LNCaP clone FGC (cell line): ENCODE results near the gene USP49.

Source experiments
- DNase-seq: peaks from one replicate; pipeline ENCODE4 v3.0.0-alpha.2; 2011; ENCODE audit warnings: low read depth
- H3K4me3 ChIP-seq: 2 replicates; pipeline ENCODE4 v1.5.1; 2011; ENCODE audit warnings: mild to moderate bottlenecking, low read depth, low read length, control low read depth
- CTCF ChIP-seq: IDR thresholded peaks from 2 replicates; pipeline ENCODE4 v1.5.1; 2012; ENCODE audit warnings: mild to moderate bottlenecking; ENCODE audit not compliant: control insufficient read depth, insufficient read depth; ENCODE audit errors: extremely low read depth

USP49 gene

GRCh38 chr6:41781366-41781730 is 113.8 kb downstream of the USP49 start:
- DNase-seq: peak; percentile 44
- TF ChIP-seq CTCF: no peak
- peak overlapping the region; percentile 77 for H3K4me3 ChIP-seq

DNA sequence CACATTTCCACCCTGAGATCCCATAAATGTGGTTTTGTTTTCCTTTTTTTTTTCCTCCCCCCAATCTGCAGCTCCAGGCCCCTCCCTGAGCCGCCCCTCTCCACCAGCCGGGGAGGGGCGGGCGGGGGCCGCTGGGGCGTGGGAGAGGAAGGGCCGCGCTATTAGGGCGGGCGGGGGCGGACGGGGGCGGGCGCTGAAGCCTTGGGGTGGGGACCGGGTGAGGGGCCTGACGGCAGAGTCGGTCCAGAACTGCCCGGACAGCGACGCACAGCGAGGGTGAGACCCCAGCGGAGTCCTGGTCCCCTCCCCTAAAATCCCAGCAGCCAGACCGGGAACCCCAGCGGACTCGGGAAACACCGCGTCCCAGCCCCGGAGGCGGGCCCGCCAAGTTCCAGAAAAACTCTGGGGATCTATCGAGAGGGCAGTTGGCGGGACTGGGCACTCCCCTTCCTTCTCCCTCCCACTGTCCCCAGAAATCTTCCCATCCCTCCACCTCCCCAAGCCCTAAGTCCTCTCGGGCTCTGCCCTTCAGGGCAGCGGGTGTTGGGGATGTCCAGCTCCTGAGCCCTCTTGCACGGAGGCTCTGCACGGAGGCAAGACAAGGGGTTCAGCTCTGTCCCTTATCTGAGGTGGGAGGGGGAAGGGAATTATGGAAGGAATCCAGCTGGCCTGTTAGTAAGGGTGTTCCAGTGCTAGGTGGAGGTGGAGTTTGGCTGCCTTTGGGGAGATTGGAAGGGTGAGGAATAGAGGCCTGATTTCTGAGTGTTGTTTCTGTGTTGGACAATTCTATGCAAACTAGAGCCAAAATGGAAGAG is 114.4 kb downstream of the USP49 start, which contains the start of gene PRICKLE4:
Gene PRICKLE4 (plus strand): TSS at position 232 of the 815 bp plus-strand sequence. CDS start 2,692 bp downstream, outside the sequence.
- H3K4me3 ChIP-seq: peak within 1 kb of the TSS; percentile 77
- DNase-seq: no peak
- no peak for TF ChIP-seq CTCF

- peak within 1 kb of the TSS; percentile 77 for H3K4me3 ChIP-seq
Measured at GRCh38 chr6:41779788-41780550, 115.2 kb downstream of the USP49 start, which contains the start of gene FRS3. TSS of gene FRS3 (minus strand) at chr6:41779900. CDS start at chr6:41776987, 2,913 bp downstream.

DNA sequence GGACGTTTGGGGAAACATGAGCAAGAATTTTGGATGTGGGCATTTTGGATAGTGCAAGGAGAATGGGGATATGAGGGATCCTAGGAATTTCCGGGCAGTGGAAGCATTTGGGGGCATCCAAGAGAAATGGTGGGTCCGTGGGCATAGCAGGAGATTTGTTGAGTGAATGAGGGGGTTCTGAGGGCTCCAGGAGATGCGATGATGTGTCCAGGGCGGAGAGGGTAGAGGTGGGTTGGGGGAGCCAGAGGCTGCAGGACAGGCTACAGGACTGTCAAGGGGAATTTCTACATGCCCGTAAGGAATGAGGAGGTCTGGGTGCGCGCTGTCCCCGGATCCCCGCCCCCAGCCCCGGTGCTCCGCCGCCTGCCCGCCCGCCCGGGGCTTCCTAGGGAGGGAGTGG is 115.8 kb downstream of the USP49 start:
- H3K4me3 ChIP-seq: peak overlapping the region; percentile 77
- DNase-seq: no peak
- TF ChIP-seq CTCF: no peak

More at GRCh38 chr6:41779788-41780550, 115.2 kb downstream of the USP49 start, which contains the start of gene FRS3:
- peak; percentile 99 for TF ChIP-seq CTCF
- DNase-seq: peak; percentile 72

DNA sequence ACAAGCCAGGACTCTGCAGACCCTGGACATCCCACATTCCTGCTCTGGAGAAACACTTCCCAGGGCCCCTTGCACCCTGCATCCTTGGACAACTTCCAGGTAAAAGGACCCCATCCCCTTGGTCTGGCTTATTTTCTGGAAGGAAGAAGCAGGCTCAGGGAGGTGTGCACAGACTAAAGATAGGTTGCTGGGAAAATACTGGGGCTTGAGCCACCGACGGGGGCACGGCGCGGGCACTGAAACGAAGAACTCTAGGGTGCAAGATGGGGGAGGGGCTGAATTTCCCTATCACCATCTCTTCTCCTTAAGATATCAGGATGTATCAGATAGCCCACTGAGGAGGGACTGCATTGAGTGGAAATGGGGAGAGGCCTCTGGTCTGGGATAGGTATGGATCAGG is 116.3 kb downstream of the USP49 start:
- DNase-seq: no peak
- H3K4me3 ChIP-seq: peak overlapping the region; percentile 77
- TF ChIP-seq CTCF: no peak

- DNase-seq: no peak
- TF ChIP-seq CTCF: no peak
Measured at GRCh38 chr6:41777551-41778285, 117.5 kb downstream of the USP49 start.

More at GRCh38 chr6:41777551-41778285, 117.5 kb downstream of the USP49 start:
- H3K4me3 ChIP-seq: no peak overlapping the region
